Measurements from ENCODE around the gene BFSP1.

The BFSP1 gene

DNA sequence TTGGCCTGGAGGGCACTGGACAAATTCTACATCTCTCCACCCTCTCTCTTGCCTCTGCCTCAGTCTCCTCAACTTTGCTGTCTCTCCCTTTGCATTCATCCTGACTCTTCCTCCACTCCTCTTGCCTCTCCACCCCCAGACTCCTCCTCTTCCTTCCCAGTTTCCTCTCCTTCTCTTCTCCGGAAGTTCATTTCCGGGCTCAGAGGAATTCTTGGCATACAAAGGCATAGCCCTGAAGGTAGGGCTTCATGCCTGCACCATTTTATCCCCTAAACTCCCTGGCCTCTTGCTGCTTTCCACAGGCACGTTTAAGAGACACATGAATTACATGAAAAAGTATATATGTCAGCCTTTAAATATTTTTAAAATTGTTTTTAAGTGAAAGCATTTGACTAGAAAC, 10.6 kb downstream of the BFSP1 start:
- DNase-seq (ENCODE audit: low read depth): no peak

- no peak for DNase-seq (ENCODE audit: low read depth)
These were observed 11.4 kb downstream of the BFSP1 start for GRCh38 chr20:17519606-17520285.

- no peak for DNase-seq (ENCODE audit: low read depth)
These were observed 12.7 kb downstream of the BFSP1 start for GRCh38 chr20:17518339-17519052.

- DNase-seq (ENCODE audit: low read depth): no peak
These were observed 16.1 kb downstream of the BFSP1 start for GRCh38 chr20:17515053-17515452.

DNA sequence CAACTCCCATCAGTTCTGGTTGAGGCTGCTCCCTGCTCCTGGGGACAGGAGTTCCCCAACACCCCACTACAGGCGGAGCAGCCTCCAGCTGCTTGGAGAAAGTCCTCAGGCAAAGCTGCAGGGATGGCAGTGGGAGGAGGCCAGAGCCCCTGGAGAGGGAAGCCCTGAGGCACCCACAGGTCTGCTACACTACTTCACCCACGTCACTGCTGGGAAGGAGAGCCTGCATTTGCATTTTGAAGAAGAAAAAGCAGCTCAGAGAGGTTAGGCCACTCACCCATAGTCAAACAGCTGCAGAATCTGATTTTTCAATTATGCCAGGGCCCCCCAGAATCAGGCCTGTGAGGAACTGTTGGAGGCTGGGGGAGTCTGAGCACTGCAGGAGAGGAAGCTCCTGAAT, 17.2 kb downstream of the BFSP1 start:
- no peak for DNase-seq (ENCODE audit: low read depth)

DNA sequence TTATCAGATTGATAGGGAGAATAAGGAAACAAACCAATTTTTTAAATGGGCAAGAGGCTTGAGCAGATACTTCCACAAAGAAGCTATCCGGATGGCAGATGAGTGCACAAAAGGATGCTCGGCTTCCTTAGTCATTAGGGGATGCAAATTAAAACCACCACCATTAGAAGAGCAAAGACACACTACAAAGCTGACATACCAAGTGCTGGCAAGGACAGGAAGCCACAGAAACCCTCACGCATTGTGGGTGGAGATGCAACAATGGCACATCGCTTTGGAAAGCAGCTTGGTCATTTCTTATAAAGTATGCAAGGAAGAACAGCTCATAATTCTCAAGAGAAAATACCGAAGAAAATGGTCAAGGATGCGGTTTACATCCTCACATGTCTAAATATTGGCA, 19.8 kb downstream of the BFSP1 start:
- no peak for DNase-seq (ENCODE audit: low read depth)

GRCh38 chr20:17510548-17510947, 20.6 kb downstream of the BFSP1 start:
- no peak for DNase-seq (ENCODE audit: low read depth)

DNA sequence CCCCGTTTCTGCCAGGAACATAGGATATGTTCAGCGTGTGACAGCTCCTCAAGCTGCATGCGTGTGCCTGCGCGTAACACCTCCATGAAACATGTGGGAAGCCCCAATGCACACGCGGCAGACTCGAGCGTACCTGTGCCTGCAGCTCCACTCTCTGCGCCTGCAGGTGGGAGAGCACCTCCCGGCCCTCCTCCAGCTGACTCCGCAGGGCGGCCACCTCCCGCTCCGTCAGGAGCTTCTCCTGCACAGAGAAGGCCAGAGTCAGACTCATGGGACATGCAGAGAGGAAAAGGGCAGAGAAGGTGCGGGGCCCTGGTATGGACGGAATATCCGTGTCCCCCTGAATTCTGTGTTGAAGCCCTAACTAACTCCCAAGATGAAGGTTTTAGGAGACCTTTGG, 22.4 kb downstream of the BFSP1 start:
- DNase-seq (ENCODE audit: low read depth): no peak

DNA sequence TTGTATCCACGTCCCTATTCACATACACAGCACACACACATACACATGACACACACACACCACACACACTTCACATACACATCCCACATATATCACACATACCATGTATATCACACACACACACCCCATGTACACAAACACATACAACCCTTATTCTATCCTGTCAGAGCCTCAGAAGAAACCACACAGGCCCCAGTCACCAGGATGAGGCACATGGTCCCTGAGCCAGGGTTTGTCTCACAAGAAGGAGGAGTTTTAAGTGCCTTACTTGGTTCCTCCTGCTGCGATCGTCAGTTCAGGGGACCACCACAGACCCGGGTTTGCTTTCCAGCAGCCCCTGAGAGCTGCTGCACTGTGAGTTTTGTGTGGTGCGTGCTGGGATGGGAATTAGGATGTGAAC, 23.6 kb downstream of the BFSP1 start:
- DNase-seq (ENCODE audit: low read depth): no peak

- DNase-seq (ENCODE audit: low read depth): no peak
These were observed 24.1 kb downstream of the BFSP1 start for GRCh38 chr20:17507032-17507431.

DNA sequence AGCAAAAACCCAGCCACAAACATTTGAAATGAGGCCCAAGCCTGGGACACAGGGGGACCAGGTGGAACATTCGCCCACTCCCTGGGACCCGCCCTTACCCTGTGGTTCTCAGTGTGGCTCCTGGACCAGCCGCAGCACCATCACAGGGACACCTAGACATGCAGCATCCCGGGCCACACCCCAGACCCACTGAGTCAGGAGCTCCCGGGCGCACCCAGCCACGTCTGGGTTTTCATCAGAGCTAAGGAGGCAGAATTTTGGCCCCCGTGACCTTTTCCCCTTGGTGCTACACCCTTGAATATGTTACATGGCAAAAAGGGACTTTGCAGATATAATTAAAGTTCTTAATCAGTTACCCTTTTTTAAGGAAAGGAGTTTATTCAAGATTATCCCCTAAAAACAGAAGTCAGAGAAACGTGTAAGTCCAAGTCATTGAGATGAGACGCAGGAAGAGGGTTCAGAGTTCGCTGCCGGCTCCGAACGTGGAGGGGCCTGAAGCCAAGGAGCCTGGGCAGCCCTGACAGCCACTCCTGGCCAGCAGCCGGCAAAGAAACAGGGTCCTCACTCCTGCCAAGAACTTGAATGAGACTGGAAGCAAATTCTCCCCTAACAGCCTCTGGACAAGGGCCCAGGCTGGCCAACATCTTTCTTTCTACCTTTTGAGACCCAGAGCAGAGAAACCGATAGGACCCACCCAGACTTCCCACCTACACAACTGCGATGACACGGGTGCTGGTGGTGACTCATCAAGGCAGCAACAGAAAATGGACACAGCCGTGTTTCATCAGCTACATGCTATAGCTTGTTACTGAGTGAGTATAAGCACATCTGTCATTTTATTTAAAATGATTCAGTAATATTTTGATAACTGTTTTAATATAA, 25.3 kb downstream of the BFSP1 start:
- DNase-seq (ENCODE audit: low read depth): no peak

GRCh38 chr20:17504898-17505635, 26.1 kb downstream of the BFSP1 start:
- DNase-seq (ENCODE audit: low read depth): peak; percentile 21

GRCh38 chr20:17504066-17504897, 26.9 kb downstream of the BFSP1 start:
- DNase-seq (ENCODE audit: low read depth): no peak

GRCh38 chr20:17503301-17504065, 27.7 kb downstream of the BFSP1 start:
- no peak for DNase-seq (ENCODE audit: low read depth)

GRCh38 chr20:17502105-17502504, 29.1 kb downstream of the BFSP1 start:
- no peak for DNase-seq (ENCODE audit: low read depth)

- no peak for DNase-seq (ENCODE audit: low read depth)
These were observed 29.5 kb downstream of the BFSP1 start for GRCh38 chr20:17501701-17502100.

GRCh38 chr20:17500826-17501225, 30.4 kb downstream of the BFSP1 start:
- no peak for DNase-seq (ENCODE audit: low read depth)

- no peak for DNase-seq (ENCODE audit: low read depth)
These were observed 30.9 kb downstream of the BFSP1 start for GRCh38 chr20:17500271-17500670.

- no peak for DNase-seq (ENCODE audit: low read depth)
These were observed 32.1 kb downstream of the BFSP1 start for GRCh38 chr20:17499041-17499440.

GRCh38 chr20:17498641-17499040, 32.5 kb downstream of the BFSP1 start:
- DNase-seq (ENCODE audit: low read depth): no peak

Measured in stromal cell of bone marrow (primary cell).